GM12878 (cell line): Measurements from ENCODE around the gene TXNRD1. TPM values are rescaled to one million over a fixed set of nuclear protein-coding genes. Genes with fewer than 3 reads are reported as not detected.

Experiments used
- ATAC-seq: fragments of 200-7000 bp; cut with Tn5 transposase; 3 replicates; pipeline ENCODE4 v1.9.1; 2020; ENCODE audit warnings: mild to moderate bottlenecking, moderate library complexity
- BruUV-seq: library from RNA; stranded (reverse); fragments of 400-500 nt; replicated peaks from 2 replicates; lab custom pipeline; 2021; lab: Mats Ljungman, UMichigan
- CTCF ChIA-PET: fragments of 300-600 bp; sonication (Branson Sonifier 250); formaldehyde crosslinking; extraction: SDS; loops from one replicate; lab custom pipeline; 2021; ENCODE audit warnings: inconsistent platforms; lab: Yijun Ruan, JAX
- POLR2A ChIA-PET: fragments of 350-600 bp; formaldehyde crosslinking; extraction: SDS; loops from one replicate; lab custom pipeline; 2021; ENCODE audit warnings: inconsistent platforms; lab: Charles Lee
- RAD21 ChIA-PET: fragments of 300-600 bp; sonication (Branson Sonifier 250); formaldehyde crosslinking; loops from one replicate; lab custom pipeline; 2023; ENCODE audit warnings: antibody characterized with exemption; ENCODE audit not compliant: unreplicated experiment; lab: Charles Lee
- SMC1A ChIA-PET: fragments of 300-600 bp; sonication (Branson Sonifier 250); formaldehyde crosslinking; loops from one replicate; lab custom pipeline; 2023; ENCODE audit not compliant: unreplicated experiment, uncharacterized antibody; lab: Charles Lee
- DNase-seq: peaks from one replicate; pipeline ENCODE4 v3.0.0-alpha.2; 2011; ENCODE audit warnings: low read depth, low spot score
- FAIRE-seq: peaks from 3 replicates; lab custom pipeline; 2011; peaks lifted over from hg19 to GRCh38; lab: Jason Lieb, UNC
- H2AFZ ChIP-seq: 2 replicates; pipeline ENCODE4 v1.6.0; 2011; ENCODE audit warnings: low read depth, low read length, control low read depth; ENCODE audit not compliant: control insufficient read depth
- H3K27ac ChIP-seq: 2 replicates; pipeline ENCODE4 v1.5.1; 2011; ENCODE audit warnings: control low read depth; ENCODE audit not compliant: control insufficient read depth, insufficient read depth
- H3K27me3 ChIP-seq, 2 experiments: replicated peaks in 1 of 2; 2 replicates each; pipeline versions ENCODE4 v1.6.0 to v1.6.1; 2011; ENCODE audit warnings: low read length in 1 of 2; ENCODE audit not compliant: control insufficient read depth in 2 of 2, insufficient read depth in 2 of 2
- H3K36me3 ChIP-seq, 2 experiments: 2 replicates each; pipeline ENCODE4 v1.5.1; 2011; ENCODE audit warnings: low read length in 1 of 2; ENCODE audit not compliant: control insufficient read depth in 2 of 2, insufficient read depth in 2 of 2
- H3K4me1 ChIP-seq: 2 replicates; pipeline ENCODE4 v1.6.1; 2011; ENCODE audit warnings: mild to moderate bottlenecking, low read length, moderate library complexity, mixed read lengths; ENCODE audit not compliant: control insufficient read depth, insufficient read depth
- H3K4me2 ChIP-seq: 2 replicates; pipeline ENCODE4 v1.6.0; 2011; ENCODE audit warnings: control low read depth; ENCODE audit not compliant: control insufficient read depth, insufficient read depth
- H3K4me3 ChIP-seq: fragments of 200-600 bp; sonication (generic); 2 replicates; pipeline ENCODE4 v1.5.1; 2016
- H3K79me2 ChIP-seq: 2 replicates; pipeline ENCODE4 v1.6.0; 2011; ENCODE audit warnings: low read length; ENCODE audit not compliant: control insufficient read depth, insufficient read depth
- H3K9ac ChIP-seq: 2 replicates; pipeline ENCODE4 v1.8.0; 2011; ENCODE audit warnings: low read length, control low read depth, mixed read lengths; ENCODE audit not compliant: control insufficient read depth, insufficient read depth
- H3K9me3 ChIP-seq: replicated peaks from 3 replicates; pipeline ENCODE4 v1.5.1; 2011; ENCODE audit warnings: mild to moderate bottlenecking, low read length; ENCODE audit not compliant: control insufficient read depth, insufficient read depth
- H4K20me1 ChIP-seq: 2 replicates; pipeline ENCODE4 v1.6.0; 2011; ENCODE audit not compliant: control insufficient read depth, insufficient read depth
- BACH1 ChIP-seq: fragments of 450-650 bp; IDR thresholded peaks from 2 replicates; pipeline ENCODE4 v1.6.1; 2017; ENCODE audit warnings: mild to moderate bottlenecking, borderline replicate concordance
- CBX5 ChIP-seq: sonication (generic); IDR thresholded peaks from 2 replicates; pipeline ENCODE4 v1.6.1; 2016; ENCODE audit warnings: low read depth, moderate library complexity, mild to moderate bottlenecking, inconsistent platforms
- CHD2 ChIP-seq: IDR thresholded peaks from 2 replicates; pipeline ENCODE4 v1.6.1; 2011; ENCODE audit warnings: low read depth, low read length, improper control_type of control experiment, borderline replicate concordance
- CHD4 ChIP-seq: fragments of 200-600 bp; sonication (generic); IDR thresholded peaks from 2 replicates; pipeline ENCODE4 v1.6.1; 2016; ENCODE audit warnings: mild to moderate bottlenecking
- HDAC2 ChIP-seq: fragments of 200-600 bp; sonication (generic); IDR thresholded peaks from 2 replicates; pipeline ENCODE4 v1.6.1; 2017
- HDAC6 ChIP-seq: fragments of 200-600 bp; sonication (generic); IDR thresholded peaks from one replicate; pipeline ENCODE4 v1.8.0; 2017; ENCODE audit warnings: antibody characterized with exemption; ENCODE audit not compliant: unreplicated experiment
- MEF2B ChIP-seq: fragments of 450-650 bp; IDR thresholded peaks from 2 replicates; pipeline ENCODE4 v1.6.1; 2018; ENCODE audit warnings: mild to moderate bottlenecking, moderate library complexity; ENCODE audit not compliant: partially characterized antibody, poor library complexity, severe bottlenecking
- TCF7 ChIP-seq: IDR thresholded peaks from 2 replicates; pipeline ENCODE4 v1.6.1; 2014; ENCODE audit warnings: antibody characterized with exemption, borderline replicate concordance
- ZSCAN29 ChIP-seq: fragments of 450-650 bp; IDR thresholded peaks from 2 replicates; pipeline ENCODE4 v1.6.1; 2017; ENCODE audit warnings: mild to moderate bottlenecking, moderate library complexity
- WGBS: methylation state at CpG from one replicate; pipeline ENCODE4 v1.1.6; 2016; ENCODE audit warnings: low lambda C conversion rate; ENCODE audit not compliant: insufficient replicate concordance, insufficient coverage; ENCODE audit errors: missing lambda C conversion rate; 5-methylcytosine and 5-hydroxymethylcytosine counted together
- in situ Hi-C: fragments of 300-500 bp; cut with MboI; formaldehyde crosslinking; loops from 9 replicates; pipeline ENCODE4 v1.14.3; 2018; ENCODE audit warnings: mixed read lengths
- intact Hi-C: fragments of 100-400 bp; cut with micrococcal nuclease; formaldehyde crosslinking; loops from one replicate; pipeline ENCODE4 v1.14.2; 2022; ENCODE audit not compliant: unreplicated experiment
- polyA plus RNA-seq, 11 experiments: library from polyadenylated mRNA; depleted of rRNA in 4 of 11; unstranded in 6 of 11; stranded (reverse) in 5 of 11; fragments of >200 nt; fragmentation: Nextera tagmentation in 4 of 11; fragmentation: Illumina TruSeq in 1 of 11; extraction: Ambion mirVana in 4 of 11; extraction: Trizol in 1 of 11; gene quantifications; 1 replicate in 1 of 11; 2 replicates in 10 of 11; pipeline versions ENCODE4 v1.2.1 to v1.2.3, GENCODE V29; 2011 to 2016; ENCODE audit warnings: inconsistent platforms in 2 of 11, missing spikeins in 2 of 11, low read depth in 1 of 11
- total RNA-seq, 4 experiments: library from RNA; depleted of rRNA in 3 of 4; stranded (reverse); fragments of >200 nt in 3 of 4; fragmentation: Illumina TruSeq in 1 of 4; extraction: Trizol in 1 of 4; gene quantifications; 2 replicates each; pipeline versions ENCODE4 v1.2.1 to v1.2.3, GENCODE V29; 2013 to 2021
- TF ChIP-seq, protein P1 (sequence below): IDR thresholded peaks from 2 replicates; pipeline ENCODE4 v1.6.1; 2012; ENCODE audit warnings: improper control_type of control experiment, low read depth, low read length; ENCODE audit not compliant: insufficient replicate concordance
- TF ChIP-seq, protein P2 (sequence below): IDR thresholded peaks from 2 replicates; pipeline ENCODE4 v1.6.1; 2012; ENCODE audit warnings: low read length, inconsistent platforms
- TF ChIP-seq, protein P3 (sequence below): fragments of 450-650 bp; IDR thresholded peaks from 2 replicates; pipeline ENCODE4 v1.6.1; 2017; ENCODE audit warnings: antibody characterized with exemption, mild to moderate bottlenecking, moderate library complexity

TXNRD1 gene
- total and polyA plus RNA-seq, 10 of the 15 experiments (the other 5 are each of a cell fraction or from before 2014, with no cell fraction given), result 52.6 to 84.6 (median 67.8) TPM

DNA sequence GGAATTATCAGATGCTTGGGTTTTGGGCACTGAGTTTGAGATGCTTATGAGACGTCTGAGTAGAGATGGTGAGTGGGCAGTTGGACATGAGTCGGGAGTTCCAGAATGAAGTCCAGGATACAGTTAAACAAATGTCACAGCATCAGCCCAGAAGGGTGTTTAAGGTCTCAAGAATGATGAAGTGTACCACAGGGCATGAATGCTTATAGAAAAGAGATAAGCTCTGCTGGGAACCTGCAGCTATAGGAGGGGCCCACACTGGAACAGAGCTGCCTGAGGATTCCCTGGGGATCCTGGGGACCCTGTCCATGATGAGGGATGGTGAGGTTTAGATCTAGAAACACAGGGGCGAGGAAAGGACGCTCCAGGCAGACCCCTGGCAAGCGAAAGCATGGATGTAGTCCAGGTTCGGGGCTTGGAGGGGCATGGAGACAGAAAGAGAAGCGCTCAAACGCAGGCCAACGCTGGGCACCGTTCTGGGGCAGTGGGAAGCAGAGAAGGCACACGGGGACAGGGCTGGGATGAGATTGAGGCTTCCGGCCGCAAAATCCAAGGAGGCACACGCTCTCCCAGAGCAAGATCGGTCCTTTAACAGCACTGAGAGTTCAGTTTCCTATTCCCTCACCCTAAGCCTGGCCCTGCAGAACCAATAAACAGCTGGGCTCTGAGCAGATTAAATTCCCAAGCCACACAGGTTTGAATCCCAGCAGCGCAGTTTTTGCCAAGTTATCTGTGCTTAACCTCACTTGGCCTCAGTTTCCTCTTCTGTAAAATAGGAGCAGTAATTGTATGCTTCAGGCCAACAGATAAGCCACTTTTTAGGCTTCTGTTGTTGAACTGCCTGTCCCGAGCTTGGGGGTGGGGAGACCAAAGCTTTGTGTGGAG, 140.9 kb downstream of the TXNRD1 start:
- Histone ChIP-seq H3K36me3 (peaks cover 0 to 5% of the 10 kb centered on the region in 2 experiments; a peak in 2 of 4 replicates), H4K20me1 (no peaks in the 10 kb centered on the region), H3K27me3 (no peaks in the 10 kb centered on the region), H3K4me3 (no peak overlapping the region), H2AFZ (no peak overlapping the region), H3K4me1 (peaks cover 6% of the 10 kb centered on the region; the same call in 1 of the 2 replicates), H3K9ac (no peak overlapping the region), H3K9me3 (no peaks in the 10 kb centered on the region), H3K4me2 (no peak overlapping the region), H3K79me2 (no peaks in the 10 kb centered on the region), H3K27ac (no peak overlapping the region)
- BruUV-seq, result no TSS peak
- intact Hi-C loops (loop anchor here (10.0 kb wide), 2 partner anchors 302 to 472 kb away; partner anchors contain the start of gene GLT8D2), in situ Hi-C loops (no loop called here)
- ATAC-seq (no peak), DNase-seq (no peak), FAIRE-seq (no peak)
- ChIA-PET SMC1A (no interaction called here), POLR2A (no interaction called here), CTCF (interaction anchor here (1.3 to 1.6 kb wide), 3 partner anchors 67 to 475 kb away, joined by 3 to 5 read pairs (median 4); no protein-coding TSS in a partner anchor), RAD21 (interaction anchor here (1.0 to 1.5 kb wide), 2 partner anchors 68 to 141 kb away, joined by 3 to 5 read pairs; partner anchors contain the start of gene TXNRD1)
- WGBS, result 83% methylated on average over 17 of the region's 17 CpGs
- TF ChIP-seq CHD2 (no peak), CHD4 (no peak), HDAC2 (no peak), BACH1 (no peak), HDAC6 (no peak), TCF7 (no peak), MEF2B (no peak), ZSCAN29 (no peak), CBX5 (no peak)
- TF ChIP-seq, protein P1, sequence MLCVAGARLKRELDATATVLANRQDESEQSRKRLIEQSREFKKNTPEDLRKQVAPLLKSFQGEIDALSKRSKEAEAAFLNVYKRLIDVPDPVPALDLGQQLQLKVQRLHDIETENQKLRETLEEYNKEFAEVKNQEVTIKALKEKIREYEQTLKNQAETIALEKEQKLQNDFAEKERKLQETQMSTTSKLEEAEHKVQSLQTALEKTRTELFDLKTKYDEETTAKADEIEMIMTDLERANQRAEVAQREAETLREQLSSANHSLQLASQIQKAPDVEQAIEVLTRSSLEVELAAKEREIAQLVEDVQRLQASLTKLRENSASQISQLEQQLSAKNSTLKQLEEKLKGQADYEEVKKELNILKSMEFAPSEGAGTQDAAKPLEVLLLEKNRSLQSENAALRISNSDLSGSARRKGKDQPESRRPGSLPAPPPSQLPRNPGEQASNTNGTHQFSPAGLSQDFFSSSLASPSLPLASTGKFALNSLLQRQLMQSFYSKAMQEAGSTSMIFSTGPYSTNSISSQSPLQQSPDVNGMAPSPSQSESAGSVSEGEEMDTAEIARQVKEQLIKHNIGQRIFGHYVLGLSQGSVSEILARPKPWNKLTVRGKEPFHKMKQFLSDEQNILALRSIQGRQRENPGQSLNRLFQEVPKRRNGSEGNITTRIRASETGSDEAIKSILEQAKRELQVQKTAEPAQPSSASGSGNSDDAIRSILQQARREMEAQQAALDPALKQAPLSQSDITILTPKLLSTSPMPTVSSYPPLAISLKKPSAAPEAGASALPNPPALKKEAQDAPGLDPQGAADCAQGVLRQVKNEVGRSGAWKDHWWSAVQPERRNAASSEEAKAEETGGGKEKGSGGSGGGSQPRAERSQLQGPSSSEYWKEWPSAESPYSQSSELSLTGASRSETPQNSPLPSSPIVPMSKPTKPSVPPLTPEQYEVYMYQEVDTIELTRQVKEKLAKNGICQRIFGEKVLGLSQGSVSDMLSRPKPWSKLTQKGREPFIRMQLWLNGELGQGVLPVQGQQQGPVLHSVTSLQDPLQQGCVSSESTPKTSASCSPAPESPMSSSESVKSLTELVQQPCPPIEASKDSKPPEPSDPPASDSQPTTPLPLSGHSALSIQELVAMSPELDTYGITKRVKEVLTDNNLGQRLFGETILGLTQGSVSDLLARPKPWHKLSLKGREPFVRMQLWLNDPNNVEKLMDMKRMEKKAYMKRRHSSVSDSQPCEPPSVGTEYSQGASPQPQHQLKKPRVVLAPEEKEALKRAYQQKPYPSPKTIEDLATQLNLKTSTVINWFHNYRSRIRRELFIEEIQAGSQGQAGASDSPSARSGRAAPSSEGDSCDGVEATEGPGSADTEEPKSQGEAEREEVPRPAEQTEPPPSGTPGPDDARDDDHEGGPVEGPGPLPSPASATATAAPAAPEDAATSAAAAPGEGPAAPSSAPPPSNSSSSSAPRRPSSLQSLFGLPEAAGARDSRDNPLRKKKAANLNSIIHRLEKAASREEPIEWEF, result no peak
- TF ChIP-seq, protein P2, sequence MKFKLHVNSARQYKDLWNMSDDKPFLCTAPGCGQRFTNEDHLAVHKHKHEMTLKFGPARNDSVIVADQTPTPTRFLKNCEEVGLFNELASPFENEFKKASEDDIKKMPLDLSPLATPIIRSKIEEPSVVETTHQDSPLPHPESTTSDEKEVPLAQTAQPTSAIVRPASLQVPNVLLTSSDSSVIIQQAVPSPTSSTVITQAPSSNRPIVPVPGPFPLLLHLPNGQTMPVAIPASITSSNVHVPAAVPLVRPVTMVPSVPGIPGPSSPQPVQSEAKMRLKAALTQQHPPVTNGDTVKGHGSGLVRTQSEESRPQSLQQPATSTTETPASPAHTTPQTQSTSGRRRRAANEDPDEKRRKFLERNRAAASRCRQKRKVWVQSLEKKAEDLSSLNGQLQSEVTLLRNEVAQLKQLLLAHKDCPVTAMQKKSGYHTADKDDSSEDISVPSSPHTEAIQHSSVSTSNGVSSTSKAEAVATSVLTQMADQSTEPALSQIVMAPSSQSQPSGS, result no peak
- TF ChIP-seq, protein P3, sequence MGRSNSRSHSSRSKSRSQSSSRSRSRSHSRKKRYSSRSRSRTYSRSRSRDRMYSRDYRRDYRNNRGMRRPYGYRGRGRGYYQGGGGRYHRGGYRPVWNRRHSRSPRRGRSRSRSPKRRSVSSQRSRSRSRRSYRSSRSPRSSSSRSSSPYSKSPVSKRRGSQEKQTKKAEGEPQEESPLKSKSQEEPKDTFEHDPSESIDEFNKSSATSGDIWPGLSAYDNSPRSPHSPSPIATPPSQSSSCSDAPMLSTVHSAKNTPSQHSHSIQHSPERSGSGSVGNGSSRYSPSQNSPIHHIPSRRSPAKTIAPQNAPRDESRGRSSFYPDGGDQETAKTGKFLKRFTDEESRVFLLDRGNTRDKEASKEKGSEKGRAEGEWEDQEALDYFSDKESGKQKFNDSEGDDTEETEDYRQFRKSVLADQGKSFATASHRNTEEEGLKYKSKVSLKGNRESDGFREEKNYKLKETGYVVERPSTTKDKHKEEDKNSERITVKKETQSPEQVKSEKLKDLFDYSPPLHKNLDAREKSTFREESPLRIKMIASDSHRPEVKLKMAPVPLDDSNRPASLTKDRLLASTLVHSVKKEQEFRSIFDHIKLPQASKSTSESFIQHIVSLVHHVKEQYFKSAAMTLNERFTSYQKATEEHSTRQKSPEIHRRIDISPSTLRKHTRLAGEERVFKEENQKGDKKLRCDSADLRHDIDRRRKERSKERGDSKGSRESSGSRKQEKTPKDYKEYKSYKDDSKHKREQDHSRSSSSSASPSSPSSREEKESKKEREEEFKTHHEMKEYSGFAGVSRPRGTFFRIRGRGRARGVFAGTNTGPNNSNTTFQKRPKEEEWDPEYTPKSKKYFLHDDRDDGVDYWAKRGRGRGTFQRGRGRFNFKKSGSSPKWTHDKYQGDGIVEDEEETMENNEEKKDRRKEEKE, result no peak
